Amniotic epithelial cell (primary cell): Measurements from ENCODE around the gene BCL2L2.
"Not testable (repeated sequence)": the region's sequence is repeated elsewhere in the genome, so short reads cannot be mapped to it uniquely, and the experiment has no call there.

Experiments used
- DNase-seq: peaks from one replicate; pipeline ENCODE4 v3.0.0-alpha.2; 2010; ENCODE audit warnings: low read depth

The BCL2L2 gene

GRCh38 chr14:23324455-23324846 lies 17.8 kb downstream of the BCL2L2 start:
- no peak for DNase-seq

DNA sequence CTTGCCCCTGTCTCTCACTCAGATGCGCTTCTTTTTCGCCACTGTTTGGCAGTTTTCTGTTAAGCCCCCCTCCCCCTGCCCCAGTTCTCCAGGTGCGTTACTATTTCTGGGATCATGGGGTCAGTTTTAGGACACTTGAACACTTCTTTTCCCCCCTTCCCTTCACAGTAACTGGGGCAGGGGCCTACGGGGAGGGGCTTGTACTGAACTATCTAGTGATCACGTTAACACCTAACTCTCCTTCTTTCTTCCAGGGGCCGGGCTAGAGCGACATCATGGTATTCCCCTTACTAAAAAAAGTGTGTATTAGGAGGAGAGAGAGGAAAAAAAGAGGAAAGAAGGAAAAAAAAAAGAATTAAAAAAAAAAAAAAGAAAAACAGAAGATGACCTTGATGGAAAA lies 18.4 kb downstream of the BCL2L2 start:
- no peak for DNase-seq

GRCh38 chr14:23325746-23326145 lies 19.1 kb downstream of the BCL2L2 start:
- DNase-seq = not testable (repeated sequence)

DNA sequence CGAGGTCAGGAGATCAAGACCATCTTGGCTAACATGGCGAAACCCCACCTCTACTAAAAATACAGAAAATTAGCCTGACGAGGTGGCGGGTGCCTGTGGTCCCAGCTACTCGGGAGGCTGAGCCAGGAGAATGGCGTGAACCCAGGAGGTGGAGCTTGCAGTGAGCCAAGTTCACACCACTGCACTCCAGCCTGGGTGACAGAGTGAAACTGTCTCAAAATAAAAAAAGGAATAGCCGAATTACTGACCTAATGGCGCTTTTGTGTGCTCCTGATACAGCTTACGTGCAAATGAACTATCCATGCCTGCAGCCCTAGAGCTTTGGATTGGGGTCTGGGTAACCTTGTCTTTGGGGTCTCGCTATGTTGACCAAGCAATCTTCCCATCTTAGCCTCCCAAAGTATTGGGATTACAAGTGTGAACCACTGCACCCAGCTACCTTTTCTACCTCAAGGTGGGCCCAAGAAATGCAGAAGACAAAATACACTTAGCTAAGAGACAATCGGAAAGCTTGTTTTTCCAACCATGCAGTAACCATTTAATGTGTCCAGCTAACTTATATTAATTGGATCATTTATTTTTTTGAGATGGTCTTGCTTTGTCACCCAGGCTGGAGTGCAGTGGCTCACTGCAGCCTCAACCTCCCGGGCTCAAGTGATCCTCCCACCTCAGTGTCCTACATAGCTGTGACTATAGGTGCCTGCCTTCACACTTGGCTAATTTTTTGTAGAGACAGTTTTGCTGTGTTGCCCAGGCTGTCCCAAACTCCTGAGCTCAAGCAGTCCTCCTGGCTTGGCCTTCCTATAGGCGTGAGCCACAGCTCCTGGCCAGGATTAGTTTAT lies 20.1 kb downstream of the BCL2L2 start:
- no peak for DNase-seq

- DNase-seq = peak; percentile 73
Observed at GRCh38 chr14:23327947-23328744, 21.5 kb downstream of the BCL2L2 start.

GRCh38 chr14:23335623-23336022 lies 29.0 kb downstream of the BCL2L2 start:
- DNase-seq = no peak

DNA sequence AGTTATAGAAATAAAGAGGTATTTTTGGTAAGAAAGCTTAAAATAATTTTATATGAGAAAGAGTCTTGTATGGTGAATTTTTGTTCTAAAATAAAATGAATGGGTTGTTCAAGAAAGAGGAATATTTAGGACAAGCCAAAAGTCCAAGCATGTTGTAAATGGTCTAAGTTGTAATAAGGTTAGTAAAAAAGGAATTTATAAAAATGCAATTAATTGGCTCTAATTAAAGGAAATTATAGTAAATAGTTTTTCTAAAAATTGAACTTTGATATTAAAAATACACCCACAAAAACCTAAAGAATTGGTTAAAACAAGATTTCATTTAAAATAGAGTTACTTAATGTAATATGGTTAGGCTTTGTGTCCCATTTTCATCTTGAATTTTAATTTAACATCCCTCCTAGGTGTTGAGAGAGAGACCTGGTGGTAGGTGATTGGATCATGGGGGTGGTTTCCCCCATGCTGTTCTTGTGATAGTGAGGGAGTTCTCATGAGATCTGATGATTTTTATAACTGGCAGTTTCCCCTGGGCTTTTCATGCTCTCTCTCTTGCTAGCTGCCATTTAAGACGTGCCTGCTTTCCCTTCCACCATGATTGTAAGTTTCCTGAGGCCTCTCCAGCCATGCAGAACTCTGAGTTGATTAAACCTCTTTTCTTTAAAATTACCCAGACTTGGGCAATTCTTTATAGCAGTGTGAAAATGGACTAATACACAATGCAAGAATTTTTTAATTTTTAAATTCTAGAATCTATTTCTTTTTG lies 33.1 kb downstream of the BCL2L2 start:
- DNase-seq = no peak

GRCh38 chr14:23344481-23344880 lies 37.8 kb downstream of the BCL2L2 start:
- no peak for DNase-seq

DNA sequence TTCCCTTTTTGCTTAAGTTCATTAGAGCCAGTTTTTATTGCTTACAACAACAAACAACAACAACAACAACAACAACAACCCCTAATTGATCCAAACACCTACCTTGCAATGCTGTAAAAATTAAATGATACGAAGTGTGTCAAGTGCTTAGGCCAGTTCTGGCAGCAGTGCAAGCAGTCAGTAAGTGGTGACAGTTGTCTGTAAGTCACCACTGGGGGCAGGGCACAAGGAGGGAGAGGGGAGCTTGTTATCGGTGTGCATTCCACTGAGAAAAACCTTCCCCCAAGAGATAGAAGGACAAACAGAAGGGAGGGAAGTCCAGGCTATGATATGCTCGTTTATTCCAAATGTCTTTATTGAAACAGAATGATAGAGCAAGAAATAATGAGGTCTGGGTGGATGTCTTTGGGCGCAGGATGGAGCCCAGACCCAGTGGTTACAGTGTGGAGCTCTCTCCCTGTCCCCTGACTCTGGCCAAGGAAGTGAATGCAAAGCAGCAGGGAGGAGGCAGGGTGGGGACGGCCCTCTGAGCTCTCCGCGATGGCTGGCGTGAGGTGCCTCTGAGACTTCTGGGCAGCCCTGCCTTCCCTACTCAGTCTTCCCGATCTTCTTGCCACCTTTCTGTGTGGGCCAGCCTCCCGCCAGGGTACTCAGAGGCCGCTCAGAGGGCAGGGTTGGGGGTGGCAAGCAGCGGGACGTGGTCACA lies 39.5 kb downstream of the BCL2L2 start:
- DNase-seq = no peak

DNA sequence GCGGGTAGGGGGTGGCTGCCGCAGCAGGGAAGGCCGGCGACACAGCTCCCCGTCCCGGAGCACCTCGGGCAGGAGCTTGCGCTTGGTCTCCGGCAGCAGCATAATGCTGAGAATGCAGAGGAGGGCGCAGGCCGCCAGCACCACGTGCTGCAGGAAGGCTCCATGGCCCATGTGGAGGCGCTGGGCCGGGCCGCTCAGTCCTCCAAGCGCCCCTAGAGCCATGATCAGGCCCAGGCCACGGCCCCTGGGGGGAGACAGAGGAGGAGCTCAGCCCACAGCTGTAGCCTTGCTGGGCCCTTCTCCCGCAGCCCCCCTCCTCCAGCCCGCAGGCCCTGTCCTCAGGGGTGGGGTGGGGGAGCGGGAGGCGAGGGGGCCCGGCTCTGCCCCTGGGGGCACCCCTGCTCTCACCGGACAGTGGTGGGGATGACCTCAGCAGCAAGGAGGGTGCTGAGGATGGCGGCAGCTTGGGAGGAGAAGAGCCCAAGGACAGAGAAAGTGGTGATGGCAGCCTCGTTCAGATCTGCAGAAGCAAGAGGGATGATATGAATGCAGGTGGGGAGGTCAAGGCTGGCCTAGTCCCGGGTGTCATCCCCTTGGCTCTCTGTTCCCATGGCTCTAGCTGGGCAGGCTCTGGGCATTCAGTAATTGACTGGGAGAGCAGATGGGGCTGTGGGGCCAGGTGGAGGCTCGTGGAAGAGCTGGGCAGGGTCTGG lies 40.2 kb downstream of the BCL2L2 start:
- no peak for DNase-seq

DNA sequence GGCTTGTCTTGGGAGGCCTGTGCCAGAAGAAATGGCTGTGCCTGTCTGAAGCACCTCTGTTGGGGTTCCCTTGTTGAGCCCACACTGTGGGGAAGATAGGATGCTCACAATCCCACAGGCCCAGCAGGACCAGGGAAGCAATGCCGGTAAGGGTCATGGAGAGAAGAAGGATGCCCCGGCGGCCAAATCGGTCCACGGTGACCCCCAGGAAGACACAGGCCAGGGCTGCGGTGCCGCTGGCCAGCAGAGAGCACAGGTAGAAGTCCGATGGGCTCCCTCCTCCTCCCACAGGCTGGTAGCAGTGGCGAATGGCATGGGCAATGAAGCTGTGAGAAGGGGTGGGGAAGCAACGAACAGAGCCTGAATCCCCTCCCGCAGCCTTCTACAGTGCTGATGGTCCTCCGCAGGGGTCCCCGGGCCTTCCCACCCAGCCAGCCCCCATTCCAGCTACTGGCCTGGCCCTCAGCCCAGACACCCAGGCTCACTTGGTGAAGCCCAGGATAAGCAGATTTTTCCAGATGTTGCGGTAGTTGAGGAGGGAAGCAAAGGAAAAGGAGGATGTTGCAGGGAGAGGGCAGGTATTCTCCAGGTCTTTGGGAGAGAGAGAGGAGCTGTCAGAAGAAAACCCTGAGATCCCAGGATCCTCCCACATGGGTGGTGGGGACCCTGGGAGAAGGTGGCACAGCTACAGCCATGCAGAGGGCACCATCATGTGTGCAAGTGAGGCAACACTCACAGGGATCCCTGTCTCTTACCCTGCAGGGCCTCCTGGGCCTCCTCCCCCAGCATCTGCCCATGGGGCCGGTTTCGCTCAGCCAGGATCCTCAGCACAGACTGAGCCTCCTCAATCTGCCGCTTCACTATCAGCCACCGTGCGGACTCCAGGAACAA lies 41.0 kb downstream of the BCL2L2 start:
- DNase-seq = no peak

DNA sequence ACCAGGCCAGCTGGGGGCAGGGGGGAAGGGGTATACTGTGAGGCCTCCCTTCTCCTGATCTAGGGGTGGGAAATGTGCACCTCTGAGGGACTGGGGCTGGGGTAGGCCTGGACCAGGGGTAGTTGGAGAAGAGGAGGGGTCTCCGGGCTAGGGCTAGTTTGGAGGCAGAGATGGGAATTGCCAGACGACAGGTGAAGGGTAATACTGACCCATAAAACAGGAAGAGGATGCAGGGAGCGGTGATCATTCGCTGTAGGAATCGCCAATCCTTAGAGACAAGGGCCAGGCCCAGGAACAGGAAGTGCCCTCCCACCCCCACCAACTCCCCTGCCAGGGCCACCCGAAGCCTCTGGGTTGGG lies 41.6 kb downstream of the BCL2L2 start:
- DNase-seq = no peak

- DNase-seq = no peak
Observed at GRCh38 chr14:23349156-23349845, 42.7 kb downstream of the BCL2L2 start.

- no peak for DNase-seq
Observed at GRCh38 chr14:23351681-23352505, 45.3 kb downstream of the BCL2L2 start.

DNA sequence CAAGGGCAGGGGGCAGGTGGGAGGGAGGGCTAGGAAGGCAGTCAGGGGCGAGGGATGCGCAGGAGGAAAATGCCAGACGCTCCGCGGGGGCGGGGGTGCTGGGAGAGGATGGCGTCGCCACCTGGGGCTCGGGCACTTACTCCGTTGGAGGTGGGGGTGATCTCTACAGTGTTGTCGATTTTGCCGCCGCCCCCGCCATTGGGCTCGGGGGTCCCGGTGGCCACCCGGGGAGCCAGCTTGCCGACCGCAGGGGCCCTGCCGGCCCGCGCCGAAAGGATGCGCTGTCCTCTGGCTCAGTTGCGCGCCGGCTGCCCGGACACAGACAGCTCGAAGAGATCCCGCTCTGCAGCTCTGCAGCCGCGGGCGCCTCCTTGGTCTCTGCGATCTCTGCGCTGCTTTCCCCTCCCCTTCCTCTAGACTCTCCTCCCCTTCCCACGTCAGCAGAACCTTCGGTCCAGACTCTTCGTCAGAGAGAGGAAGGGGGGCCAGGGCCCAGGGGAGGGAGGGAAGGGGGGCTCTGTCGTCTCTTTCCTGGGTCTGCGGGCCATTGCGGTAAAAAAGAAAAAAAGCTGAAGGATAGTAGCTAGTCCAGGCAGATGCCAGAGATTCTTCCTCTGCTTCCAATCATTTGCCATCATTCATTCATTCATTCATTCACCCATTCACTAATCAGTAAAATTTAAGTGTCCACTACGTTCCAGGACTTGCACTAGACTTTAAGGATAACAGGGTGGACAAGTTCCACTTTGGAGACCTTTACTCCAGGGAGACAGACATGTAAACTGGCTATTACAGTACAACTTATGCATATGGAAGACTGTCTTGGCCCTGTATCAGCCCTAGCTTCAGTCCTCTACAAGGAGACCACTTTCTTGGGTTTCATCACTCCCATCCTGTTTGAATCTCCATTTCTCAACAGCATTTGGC lies 46.1 kb downstream of the BCL2L2 start, which contains the start of gene SLC22A17:
TSS of gene SLC22A17 (minus strand) at position 382 of the 927 bp plus-strand sequence.
- peak; percentile 85 for DNase-seq

DNA sequence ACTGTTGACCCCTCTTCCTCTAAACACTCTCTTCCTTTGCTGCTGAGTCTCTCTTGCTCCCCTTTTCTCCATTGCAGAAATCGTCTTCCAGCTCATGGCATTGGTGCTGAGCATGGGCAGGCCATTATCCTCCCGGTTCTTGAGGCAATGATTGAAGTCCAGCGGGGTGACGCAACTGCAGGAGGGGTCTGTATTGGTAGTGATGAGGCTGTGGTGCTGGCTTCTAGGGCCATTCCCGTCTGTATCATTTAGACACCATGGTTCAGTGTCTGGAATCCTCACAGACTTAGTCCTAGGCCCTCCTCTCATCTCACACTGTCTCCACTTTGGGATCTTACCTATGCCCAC lies 46.8 kb downstream of the BCL2L2 start:
- no peak for DNase-seq

DNA sequence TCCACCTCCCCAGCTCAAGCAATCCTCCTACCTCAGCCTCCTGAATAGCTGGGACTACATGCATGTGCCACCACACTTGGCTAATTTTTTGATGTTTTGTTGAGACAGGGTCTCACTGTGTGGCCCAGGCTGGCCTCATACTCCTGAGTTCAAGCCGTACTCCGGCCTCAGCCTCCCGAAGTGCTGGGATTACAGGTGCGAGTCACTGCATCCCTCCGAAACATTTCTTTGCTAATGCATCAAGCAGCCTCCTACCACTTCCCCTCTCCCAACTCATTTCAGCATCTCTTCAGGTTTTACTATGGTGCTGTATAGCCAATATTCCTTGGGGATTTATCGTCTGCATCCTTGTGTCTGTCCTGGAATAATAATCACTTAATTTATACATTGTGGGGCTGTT lies 48.4 kb downstream of the BCL2L2 start:
- DNase-seq = no peak
